ENCODE data around the gene TP53BP2. TPM values are rescaled to one million over a fixed set of nuclear protein-coding genes. Genes with fewer than 3 reads are reported as not detected.
A peak's percentile ranks its signal among the peaks of the same experiment; 100 is the strongest.

The TP53BP2 gene
- total RNA-seq, 1 donor from 2014 or later: 162 TPM

DNA sequence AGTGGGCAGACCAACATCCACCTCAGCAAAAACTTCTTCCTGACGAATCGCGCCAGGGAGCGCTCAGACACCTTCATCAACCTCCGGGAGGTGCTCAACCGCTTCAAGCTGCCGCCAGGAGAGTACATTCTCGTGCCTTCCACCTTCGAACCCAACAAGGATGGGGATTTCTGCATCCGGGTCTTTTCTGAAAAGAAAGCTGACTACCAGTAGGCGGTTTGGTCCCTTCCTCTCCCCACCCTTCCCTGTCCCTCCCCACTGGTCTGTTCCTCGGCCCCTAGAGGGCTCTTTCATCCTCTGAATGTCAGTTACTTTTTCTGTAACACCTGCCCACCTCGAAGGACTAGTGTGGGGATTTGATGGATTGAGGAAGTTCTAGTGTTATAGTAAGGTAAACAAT is 86.5 kb downstream of the TP53BP2 start:
- intact Hi-C loops (cut with DNase I): no loop called here
- no peak overlapping the region for H3K4me3 ChIP-seq
- no peaks in the 10 kb centered on the region for H3K4me1 ChIP-seq
- no peak overlapping the region for H3K27ac ChIP-seq
- no peaks in the 10 kb centered on the region for H3K9me3 ChIP-seq
- H3K36me3 ChIP-seq: peaks cover 94 to 100% of the 10 kb centered on the region in 2 donors
- TF ChIP-seq, protein P1, sequence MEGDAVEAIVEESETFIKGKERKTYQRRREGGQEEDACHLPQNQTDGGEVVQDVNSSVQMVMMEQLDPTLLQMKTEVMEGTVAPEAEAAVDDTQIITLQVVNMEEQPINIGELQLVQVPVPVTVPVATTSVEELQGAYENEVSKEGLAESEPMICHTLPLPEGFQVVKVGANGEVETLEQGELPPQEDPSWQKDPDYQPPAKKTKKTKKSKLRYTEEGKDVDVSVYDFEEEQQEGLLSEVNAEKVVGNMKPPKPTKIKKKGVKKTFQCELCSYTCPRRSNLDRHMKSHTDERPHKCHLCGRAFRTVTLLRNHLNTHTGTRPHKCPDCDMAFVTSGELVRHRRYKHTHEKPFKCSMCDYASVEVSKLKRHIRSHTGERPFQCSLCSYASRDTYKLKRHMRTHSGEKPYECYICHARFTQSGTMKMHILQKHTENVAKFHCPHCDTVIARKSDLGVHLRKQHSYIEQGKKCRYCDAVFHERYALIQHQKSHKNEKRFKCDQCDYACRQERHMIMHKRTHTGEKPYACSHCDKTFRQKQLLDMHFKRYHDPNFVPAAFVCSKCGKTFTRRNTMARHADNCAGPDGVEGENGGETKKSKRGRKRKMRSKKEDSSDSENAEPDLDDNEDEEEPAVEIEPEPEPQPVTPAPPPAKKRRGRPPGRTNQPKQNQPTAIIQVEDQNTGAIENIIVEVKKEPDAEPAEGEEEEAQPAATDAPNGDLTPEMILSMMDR (IDR thresholded peaks at IDR 0.05): no peak
- no peaks in the 10 kb centered on the region for H3K27me3 ChIP-seq
- DNase-seq (ENCODE audit: low spot score in 2 of 2): no peak

DNA sequence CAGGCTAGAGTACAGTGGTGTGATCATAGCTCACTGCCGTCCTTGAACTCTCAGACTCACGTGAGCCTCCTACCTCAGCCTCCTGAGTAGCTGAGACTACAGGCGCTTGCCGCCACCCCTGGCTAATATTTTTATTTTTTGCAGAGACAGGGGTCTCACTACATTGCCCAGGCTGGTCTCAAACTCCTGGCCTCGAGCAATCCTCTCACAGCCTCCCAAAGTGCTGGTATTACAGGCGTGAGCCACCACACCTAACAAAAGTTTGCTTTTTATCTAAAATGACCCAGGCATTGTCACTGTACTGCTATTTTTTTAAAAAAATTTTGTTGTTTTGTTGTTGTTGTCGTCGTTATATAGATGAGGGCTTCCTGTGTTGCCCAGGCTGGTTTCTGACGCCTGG is 87.0 kb downstream of the TP53BP2 start:
- Histone ChIP-seq H3K36me3 (peaks cover 94 to 100% of the 10 kb centered on the region in 2 donors), H3K4me1 (no peaks in the 10 kb centered on the region), H3K4me3 (no peak overlapping the region), H3K27me3 (no peaks in the 10 kb centered on the region), H3K9me3 (no peaks in the 10 kb centered on the region), H3K27ac (no peak overlapping the region)
- no peak for DNase-seq (ENCODE audit: low spot score in 2 of 2)
- TF ChIP-seq, protein P1 (IDR thresholded peaks at IDR 0.05): no peak
- intact Hi-C loops (cut with DNase I): no loop called here

DNA sequence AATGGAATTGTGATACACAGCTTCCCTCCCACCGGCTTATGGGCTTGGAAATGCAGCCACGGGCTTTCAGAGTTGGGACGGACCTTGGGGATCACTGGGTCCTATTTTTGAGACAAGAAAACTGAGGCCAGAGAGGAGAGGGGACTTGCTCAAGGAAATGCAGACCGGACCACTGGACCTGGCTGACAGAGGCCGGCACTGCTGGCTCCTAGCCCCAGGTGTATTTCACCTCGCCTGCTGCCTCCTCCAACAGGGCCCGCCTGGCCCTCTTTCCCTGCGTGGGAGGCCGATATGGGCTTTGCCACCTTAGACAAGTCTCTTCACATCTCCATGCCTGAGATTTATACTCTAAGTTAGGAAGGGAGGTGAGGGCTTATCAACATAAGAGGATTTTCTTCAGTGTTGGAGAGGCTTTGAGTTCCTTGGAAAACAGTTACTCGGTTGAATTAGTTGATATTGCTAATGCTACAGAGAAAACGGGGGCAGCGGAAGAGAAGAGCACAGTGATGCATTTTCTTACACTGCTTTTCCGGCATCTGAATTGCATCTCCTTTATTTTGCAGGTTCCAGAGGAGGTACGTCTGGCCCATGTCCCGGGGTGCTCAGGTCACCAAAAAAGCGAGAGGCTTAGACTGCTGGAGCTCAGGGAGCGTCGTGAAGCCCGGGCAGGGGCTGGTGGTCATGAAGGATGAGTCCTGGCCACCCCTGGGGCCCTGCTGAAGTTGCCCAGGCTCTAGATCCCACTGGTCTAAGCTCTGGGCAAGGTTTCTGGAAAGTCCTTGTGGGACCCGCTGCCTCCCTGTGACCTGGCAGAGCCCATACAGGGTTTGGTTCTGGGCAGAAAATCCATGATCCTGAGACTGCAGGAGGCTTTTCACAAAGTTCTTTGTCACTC is 88.7 kb downstream of the TP53BP2 start:
- DNase-seq (ENCODE audit: low spot score in 2 of 2): no peak
- no peak overlapping the region for H3K4me3 ChIP-seq
- H3K27ac ChIP-seq: no peak overlapping the region
- H3K9me3 ChIP-seq: no peaks in the 10 kb centered on the region
- no peaks in the 10 kb centered on the region for H3K4me1 ChIP-seq
- intact Hi-C loops (cut with DNase I): no loop called here
- H3K27me3 ChIP-seq: no peaks in the 10 kb centered on the region
- H3K36me3 ChIP-seq: peaks cover 91 to 100% of the 10 kb centered on the region in 2 donors
- TF ChIP-seq, protein P1 (IDR thresholded peaks at IDR 0.05): no peak

GRCh38 chr1:223755992-223756775 is 89.6 kb downstream of the TP53BP2 start:
- no peak for DNase-seq (ENCODE audit: low spot score in 2 of 2)
- intact Hi-C loops (cut with DNase I): no loop called here
- Histone ChIP-seq H3K27ac (peak overlapping the region in 1 of 2 donors; percentile 22), H3K4me1 (no peaks in the 10 kb centered on the region), H3K9me3 (no peaks in the 10 kb centered on the region), H3K4me3 (no peak overlapping the region), H3K27me3 (no peaks in the 10 kb centered on the region), H3K36me3 (peaks cover 91 to 100% of the 10 kb centered on the region in 2 donors)
- TF ChIP-seq, protein P1 (IDR thresholded peaks at IDR 0.05): peak in 1 of 3 experiments; percentile 13

GRCh38 chr1:223755432-223755792 is 90.3 kb downstream of the TP53BP2 start:
- Histone ChIP-seq H3K4me3 (no peak overlapping the region), H3K4me1 (no peaks in the 10 kb centered on the region), H3K36me3 (peaks cover 91 to 100% of the 10 kb centered on the region in 2 donors), H3K27ac (peak overlapping the region in 1 of 2 donors; percentile 22), H3K9me3 (no peaks in the 10 kb centered on the region), H3K27me3 (no peaks in the 10 kb centered on the region)
- intact Hi-C loops (cut with DNase I): no loop called here
- no peak for DNase-seq (ENCODE audit: low spot score in 2 of 2)
- TF ChIP-seq, protein P1 (IDR thresholded peaks at IDR 0.05): no peak
